OCI-LY1 (cell line): Measurements from ENCODE around the gene ADAM12.

Source experiments
- EZH2 ChIP-seq: fragments of 200-600 bp; sonication (generic), shearing (Covaris generic); IDR thresholded peaks from 2 replicates; pipeline ENCODE4 v1.8.0; 2017; ENCODE audit warnings: borderline replicate concordance, mixed run types, mild to moderate bottlenecking, antibody characterized with exemption, low read length, moderate library complexity, mixed read lengths
- TF ChIP-seq, protein P1 (sequence below): fragments of 200-600 bp; sonication (generic), shearing (Covaris generic); IDR thresholded peaks from 2 replicates; pipeline ENCODE4 v1.5.1; 2017; ENCODE audit warnings: mild to moderate bottlenecking, antibody characterized with exemption, low read length, moderate library complexity, mixed read lengths

DNA sequence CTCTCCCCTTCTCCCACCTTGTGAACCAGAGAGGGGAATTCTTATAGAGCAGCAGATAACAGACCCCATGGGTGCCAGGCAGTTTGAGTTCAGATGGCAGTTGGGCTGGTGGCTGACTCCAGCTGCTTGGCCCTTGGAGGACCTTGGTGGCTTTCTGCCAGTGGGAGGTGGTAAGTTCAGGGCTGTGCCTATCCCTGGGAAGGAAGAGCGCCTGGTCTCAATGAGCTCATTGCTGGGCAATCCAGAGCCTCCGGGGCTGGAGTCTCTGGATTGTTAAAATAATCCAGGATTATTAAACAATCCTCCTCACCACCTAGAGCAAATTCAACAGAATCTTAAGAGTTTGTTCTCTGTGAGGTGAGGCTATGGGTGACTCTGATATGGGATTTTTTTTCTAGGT is 386.7 kb downstream of the ADAM12 start:
- TF ChIP-seq, protein P1, sequence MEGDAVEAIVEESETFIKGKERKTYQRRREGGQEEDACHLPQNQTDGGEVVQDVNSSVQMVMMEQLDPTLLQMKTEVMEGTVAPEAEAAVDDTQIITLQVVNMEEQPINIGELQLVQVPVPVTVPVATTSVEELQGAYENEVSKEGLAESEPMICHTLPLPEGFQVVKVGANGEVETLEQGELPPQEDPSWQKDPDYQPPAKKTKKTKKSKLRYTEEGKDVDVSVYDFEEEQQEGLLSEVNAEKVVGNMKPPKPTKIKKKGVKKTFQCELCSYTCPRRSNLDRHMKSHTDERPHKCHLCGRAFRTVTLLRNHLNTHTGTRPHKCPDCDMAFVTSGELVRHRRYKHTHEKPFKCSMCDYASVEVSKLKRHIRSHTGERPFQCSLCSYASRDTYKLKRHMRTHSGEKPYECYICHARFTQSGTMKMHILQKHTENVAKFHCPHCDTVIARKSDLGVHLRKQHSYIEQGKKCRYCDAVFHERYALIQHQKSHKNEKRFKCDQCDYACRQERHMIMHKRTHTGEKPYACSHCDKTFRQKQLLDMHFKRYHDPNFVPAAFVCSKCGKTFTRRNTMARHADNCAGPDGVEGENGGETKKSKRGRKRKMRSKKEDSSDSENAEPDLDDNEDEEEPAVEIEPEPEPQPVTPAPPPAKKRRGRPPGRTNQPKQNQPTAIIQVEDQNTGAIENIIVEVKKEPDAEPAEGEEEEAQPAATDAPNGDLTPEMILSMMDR: no peak
- no peak for TF ChIP-seq EZH2
